ENCODE measurements around the gene HGFAC. TPM values are rescaled to one million over a fixed set of nuclear protein-coding genes. Genes with fewer than 3 reads are reported as not detected.

The HGFAC gene
- total RNA-seq, 1 experiment from 2014 or later, result 0.37 TPM

- no peaks in the 10 kb centered on the region for H4K20me1 ChIP-seq (ENCODE audit: control insufficient read depth, insufficient read depth, insufficient read length)
- H3K56ac ChIP-seq (ENCODE audit: insufficient read length, low read depth, low read length), result no peak overlapping the region
- no peak overlapping the region for H3K18ac ChIP-seq (ENCODE audit: insufficient read length, low read depth, low read length)
- H3K36me3 Mint-ChIP-seq (ENCODE audit: insufficient read depth in 1 of 3, low read depth in 3 of 3), result no peaks in the 10 kb centered on the region
- H3K4me1 ChIP-seq (ENCODE audit: insufficient read depth, low read length), result peaks cover 4% of the 10 kb centered on the region; the same call in 1 of the 2 replicates
- H3K27me3 Mint-ChIP-seq (ENCODE audit: low read depth), result peaks cover 88% of the 10 kb centered on the region
- H3T11ph ChIP-seq (ENCODE audit: low read length), result no peak overlapping the region
- H3K9me3 Mint-ChIP-seq, result no peaks in the 10 kb centered on the region
- H3K4ac ChIP-seq (ENCODE audit: low read depth, low read length), result no peak overlapping the region
- no peak overlapping the region for H2BK120ac ChIP-seq (ENCODE audit: low read depth, low read length, poor library complexity, severe bottlenecking)
- no peak overlapping the region for H3K9ac ChIP-seq (ENCODE audit: extremely low read depth, insufficient read length, low read length)
- H2AK5ac ChIP-seq (ENCODE audit: insufficient read length, low read length), result no peak overlapping the region
- H4K8ac ChIP-seq (replicated peaks; ENCODE audit: insufficient read length, low read depth, low read length), result no peak overlapping the region
- no peak overlapping the region for H2BK5ac ChIP-seq (ENCODE audit: insufficient read length, low read length)
- no peaks in the 10 kb centered on the region for H3K79me2 ChIP-seq (ENCODE audit: insufficient read depth, low read length)
- no peak overlapping the region for H3K23ac ChIP-seq (ENCODE audit: insufficient read length, low read depth, low read length)
- no peak for TF ChIP-seq CTCF (conservative IDR thresholded peaks at IDR 0.05)
- H3K4me2 ChIP-seq (ENCODE audit: insufficient read depth, insufficient read length, low read length), result peak overlapping the region; percentile 5
- no peak overlapping the region for H3K14ac ChIP-seq (ENCODE audit: insufficient read depth, low read length)
- no peak overlapping the region for H3K27ac ChIP-seq (ENCODE audit: insufficient read length, low read depth, low read length)
- H2BK20ac ChIP-seq (ENCODE audit: low read depth, low read length, poor library complexity, severe bottlenecking), result no peak overlapping the region
- H3K27ac Mint-ChIP-seq, result peak overlapping the region in 2 of 3 experiments; percentile 60 to 86; a peak in 4 of 7 replicates
- H2BK12ac ChIP-seq (ENCODE audit: insufficient read length, low read depth, low read length), result no peak overlapping the region
- H3K79me1 ChIP-seq (ENCODE audit: insufficient read depth, low read depth, low read length, poor library complexity, severe bottlenecking), result no peaks in the 10 kb centered on the region
- no peak overlapping the region for H4K5ac ChIP-seq (ENCODE audit: insufficient read length, low read depth, low read length)
- H3K9me3 ChIP-seq (ENCODE audit: control insufficient read depth, low read depth, low read length), result no peaks in the 10 kb centered on the region
- no peak overlapping the region for H4K91ac ChIP-seq (ENCODE audit: insufficient read length, low read depth, low read length)
- H3K4me3 Mint-ChIP-seq, result peak overlapping the region; percentile 41 to 68; a peak in 3 of 5 replicates
- DNase-seq, result no peak
- no peak overlapping the region for H2BK15ac ChIP-seq (ENCODE audit: low read depth, low read length)
- no peak overlapping the region for H2AFZ ChIP-seq (ENCODE audit: low read length)
- peaks cover 4% of the 10 kb centered on the region; the same call in 1 of the 2 replicates for H3K27me3 ChIP-seq (ENCODE audit: insufficient read depth, low read length)
- WGBS (ENCODE audit: extremely low coverage, insufficient read length, low lambda C conversion rate), result no CpG with 5 or more reads among the region's 5 CpGs
- H3K23me2 ChIP-seq (ENCODE audit: insufficient read length, low read depth, low read length, poor library complexity, severe bottlenecking), result peaks cover 4% of the 10 kb centered on the region
- H3K4me1 Mint-ChIP-seq, result peaks cover 21 to 36% of the 10 kb centered on the region in 2 experiments
These were observed 39.4 kb downstream of the HGFAC start for GRCh38 chr4:3481113-3481531.

All from H9 (cell line).